NOMO-1 treated with DMSO at 0.1 percent for 48 hours (cell line): Measurements from ENCODE around the gene MICOS13.

Experiments
- DNase-seq: peaks from one replicate; lab custom pipeline; 2025; ENCODE audit not compliant: unreplicated experiment; lab: John Stamatoyannopoulos, UW

The MICOS13 gene

GRCh38 chr19:5669212-5669611, 11.1 kb downstream of the MICOS13 start:
- no peak for DNase-seq

GRCh38 chr19:5667751-5668271, 12.5 kb downstream of the MICOS13 start:
- DNase-seq: no peak

DNA sequence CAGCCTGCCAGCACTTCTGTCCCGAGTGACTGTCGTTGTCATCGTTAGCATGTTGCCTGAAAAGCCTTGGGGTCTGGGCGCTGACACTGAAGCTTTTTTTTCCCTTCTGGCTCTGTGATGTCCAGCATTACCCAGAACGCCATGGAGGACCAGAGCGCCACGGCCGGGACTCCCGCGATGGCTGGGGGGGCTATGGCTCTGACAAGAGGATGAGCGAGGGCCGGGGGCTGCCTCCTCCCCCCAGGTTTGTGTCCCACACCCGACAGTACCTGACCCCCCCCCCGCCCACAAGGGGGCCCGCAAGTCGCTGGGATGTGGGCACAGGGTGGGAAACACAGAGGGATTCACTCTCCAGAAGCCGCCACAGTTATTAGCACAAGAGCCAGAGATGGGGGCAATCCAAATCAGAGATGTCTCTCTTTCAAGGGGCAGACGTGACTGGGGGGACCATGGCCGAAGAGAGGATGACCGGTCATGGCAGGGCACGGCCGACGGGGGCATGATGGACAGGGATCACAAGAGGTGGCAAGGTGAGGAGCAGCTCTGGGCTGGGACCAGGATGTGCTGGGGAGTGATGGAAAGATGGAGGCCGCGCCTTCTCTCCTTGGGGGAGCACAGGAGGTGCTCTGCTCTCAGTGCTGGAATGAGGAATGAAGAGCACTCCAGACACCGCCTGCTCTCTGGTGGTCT, 13.2 kb downstream of the MICOS13 start:
- no peak for DNase-seq

DNA sequence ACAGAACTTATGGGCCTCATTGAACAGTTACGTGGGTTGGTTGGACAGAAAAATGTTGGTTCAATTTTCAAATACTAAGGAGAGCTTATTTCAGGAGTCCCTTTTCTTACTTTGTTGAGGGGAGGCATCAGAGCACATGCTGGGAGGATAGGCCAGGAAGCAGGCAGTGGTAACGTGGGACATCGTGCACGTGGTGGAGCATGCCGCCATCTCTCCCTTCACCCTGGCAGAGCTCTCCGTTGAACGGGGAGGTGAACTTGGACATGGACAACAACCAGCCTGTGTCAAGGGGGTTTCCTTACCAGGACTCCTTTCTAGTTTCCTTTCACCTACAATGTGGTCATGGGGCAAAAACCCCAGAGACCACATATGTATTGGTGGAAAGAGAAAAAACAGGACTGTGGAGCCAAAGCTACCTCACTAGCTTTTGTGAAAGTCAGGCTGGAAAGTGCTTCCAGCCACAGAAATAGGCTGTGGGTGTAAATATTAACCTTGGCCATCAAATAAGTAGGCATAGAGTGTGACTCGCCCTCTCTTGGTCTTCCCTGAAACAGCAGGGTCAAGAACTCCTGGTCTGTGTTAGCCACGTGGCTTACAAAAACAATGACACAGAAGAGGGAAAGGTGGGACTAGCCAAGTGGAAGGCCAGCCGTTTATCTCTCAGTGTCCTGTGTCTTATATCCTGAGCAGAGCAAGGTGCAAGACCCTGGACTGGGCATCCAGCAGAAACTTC, 14.4 kb downstream of the MICOS13 start:
- no peak for DNase-seq

- DNase-seq: no peak
These were observed 15.8 kb downstream of the MICOS13 start for GRCh38 chr19:5664515-5664914.

DNA sequence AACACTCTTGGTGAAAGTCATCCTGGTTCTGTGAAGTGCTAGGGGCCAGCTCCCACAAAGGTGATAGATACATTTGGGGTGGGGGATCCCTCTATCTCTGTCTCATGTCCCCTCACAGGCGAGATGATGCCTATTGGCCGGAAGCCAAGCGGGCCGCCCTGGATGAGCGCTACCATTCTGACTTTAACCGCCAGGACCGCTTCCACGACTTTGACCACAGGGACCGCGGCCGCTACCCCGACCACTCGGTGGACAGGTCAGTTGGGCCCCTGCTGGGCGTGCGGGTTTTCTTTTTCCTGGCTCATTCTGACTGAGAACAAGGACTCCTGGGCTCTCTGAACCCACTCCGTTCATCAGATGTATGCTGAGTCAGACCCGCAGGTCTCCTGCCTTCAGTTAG, 16.4 kb downstream of the MICOS13 start:
- DNase-seq: no peak

DNA sequence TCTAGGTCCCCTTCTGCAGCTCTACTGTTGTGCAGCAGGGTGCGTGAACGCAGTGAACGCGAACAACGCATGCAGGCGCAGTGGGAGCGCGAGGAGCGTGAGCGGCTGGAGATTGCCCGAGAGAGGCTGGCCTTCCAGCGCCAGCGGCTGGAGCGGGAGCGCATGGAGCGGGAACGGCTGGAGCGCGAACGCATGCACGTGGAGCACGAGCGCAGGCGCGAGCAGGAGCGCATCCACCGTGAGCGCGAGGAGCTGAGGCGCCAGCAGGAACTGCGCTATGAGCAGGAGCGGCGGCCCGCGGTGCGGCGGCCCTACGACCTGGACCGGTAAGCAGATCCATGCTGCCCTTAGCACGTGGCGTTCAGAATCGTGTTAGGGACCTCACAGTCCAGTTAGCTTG, 18.8 kb downstream of the MICOS13 start:
- DNase-seq: no peak

DNA sequence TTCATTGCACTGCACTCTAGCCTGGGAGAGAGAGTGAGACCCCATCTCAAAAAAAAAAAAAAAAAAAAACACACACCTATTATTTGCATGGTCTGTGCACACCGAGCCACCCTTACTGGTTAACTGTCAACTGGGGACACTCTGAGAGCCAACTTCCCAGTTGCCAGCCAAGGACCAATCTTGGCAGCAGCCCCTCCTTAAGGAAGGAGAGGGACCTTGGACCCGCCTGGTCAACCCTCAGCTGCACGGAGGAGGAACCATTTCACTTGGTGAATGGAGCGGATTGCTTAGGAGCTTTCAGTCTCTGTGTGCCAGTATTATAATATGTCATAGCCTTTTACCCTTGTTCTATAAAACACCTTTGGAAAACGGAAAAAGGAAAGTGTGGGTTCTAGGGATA, 24.9 kb downstream of the MICOS13 start:
- no peak for DNase-seq

GRCh38 chr19:5654931-5655330, 25.4 kb downstream of the MICOS13 start:
- no peak for DNase-seq

DNA sequence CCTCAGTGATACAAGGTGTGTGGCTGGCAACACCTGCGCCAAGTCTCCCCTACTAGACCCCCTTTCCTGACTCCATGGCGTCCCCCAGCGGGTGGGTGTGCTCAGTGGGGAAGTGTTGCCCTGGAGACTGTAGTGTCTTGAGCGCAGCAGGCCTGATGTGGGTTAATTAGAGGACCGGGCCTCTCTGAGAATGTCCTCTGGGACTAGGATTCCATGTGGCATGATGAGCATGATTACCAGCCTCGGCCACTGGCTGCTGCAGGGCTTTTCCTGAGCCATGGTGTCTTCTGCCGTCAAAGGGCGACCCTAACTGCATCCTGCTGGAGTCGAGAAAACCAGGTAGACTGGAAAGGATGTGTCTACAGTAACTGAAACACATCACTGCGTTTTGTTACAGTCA, 28.1 kb downstream of the MICOS13 start:
- no peak for DNase-seq

DNA sequence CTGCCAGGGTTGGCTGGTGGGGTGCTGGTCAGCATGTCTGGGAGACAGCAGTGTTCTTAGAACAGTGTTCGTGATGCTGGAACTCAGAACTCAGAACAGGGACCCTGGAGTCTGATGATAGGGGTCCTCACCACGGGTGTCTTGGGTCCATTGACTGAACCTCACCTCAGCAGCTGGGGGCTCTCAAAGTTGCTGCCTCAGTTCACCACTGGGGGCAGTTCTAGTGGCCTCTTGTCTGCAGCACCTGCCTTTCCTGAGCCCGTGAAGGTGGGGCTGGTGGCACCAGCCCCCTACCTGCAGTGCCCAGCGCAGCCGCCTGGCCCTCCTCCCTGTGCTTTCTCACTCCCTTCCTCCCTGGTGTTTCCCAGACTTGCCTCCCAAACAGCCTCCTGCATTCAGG, 29.0 kb downstream of the MICOS13 start:
- no peak for DNase-seq

DNA sequence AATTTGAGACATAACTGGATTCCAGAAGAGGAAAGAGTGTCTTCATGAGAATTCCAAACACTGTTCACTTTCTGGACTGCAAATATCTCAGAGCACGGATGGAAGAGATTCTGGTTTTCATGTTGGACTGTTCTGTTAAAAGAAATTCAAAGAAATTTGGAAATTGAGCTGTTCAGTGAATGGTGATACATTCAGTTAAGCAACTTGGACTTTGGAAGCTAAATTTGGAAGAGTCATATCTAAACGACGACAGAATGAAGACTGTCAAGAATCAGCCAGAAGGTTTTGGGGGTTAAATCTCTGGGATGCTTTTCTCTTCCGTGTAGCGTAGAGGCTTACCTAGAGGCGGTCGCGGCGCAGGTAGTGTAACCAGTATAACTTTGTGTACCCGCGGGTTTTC, 31.9 kb downstream of the MICOS13 start:
- no peak for DNase-seq

GRCh38 chr19:5646703-5647102, 33.6 kb downstream of the MICOS13 start:
- no peak for DNase-seq

GRCh38 chr19:5645409-5645808, 34.9 kb downstream of the MICOS13 start:
- DNase-seq: no peak

DNA sequence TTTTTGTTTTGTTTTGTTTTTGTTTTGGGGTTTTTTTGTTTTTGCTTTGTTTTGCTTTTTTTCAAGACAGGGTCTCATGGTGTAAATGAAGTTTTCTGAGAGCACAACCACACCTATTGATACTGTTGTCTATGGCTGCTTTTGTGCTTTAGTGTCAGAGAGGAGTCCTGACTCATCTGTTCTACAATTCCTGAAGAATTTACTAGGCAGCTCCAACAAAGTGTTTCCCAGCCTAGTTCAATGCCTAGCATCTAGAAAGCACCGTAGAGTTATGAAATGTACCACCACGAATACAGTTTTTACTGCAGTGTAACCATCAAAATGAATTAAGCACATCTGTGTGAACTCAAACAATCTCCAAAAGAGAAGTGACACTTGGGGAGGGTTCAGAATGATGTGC, 36.3 kb downstream of the MICOS13 start:
- DNase-seq: no peak

DNA sequence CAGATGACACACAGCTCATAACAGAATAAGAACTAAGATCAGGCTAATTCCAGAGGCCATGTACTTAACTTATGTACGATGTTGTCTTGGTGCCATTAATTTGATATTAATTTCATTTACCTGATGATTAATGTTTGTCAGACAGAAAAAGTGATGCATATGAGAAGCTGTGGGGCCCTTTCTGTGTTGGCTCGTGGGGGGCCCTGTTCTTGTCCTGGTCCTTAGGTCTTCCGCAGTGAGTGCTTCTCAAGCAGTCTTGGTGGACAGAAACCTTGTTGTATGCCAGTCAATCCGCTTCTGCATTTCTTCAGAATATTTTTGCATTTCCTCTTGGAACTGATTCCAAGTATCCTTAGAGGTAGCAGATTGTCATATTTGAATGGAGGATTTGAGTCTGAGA, 37.3 kb downstream of the MICOS13 start:
- DNase-seq: no peak

DNA sequence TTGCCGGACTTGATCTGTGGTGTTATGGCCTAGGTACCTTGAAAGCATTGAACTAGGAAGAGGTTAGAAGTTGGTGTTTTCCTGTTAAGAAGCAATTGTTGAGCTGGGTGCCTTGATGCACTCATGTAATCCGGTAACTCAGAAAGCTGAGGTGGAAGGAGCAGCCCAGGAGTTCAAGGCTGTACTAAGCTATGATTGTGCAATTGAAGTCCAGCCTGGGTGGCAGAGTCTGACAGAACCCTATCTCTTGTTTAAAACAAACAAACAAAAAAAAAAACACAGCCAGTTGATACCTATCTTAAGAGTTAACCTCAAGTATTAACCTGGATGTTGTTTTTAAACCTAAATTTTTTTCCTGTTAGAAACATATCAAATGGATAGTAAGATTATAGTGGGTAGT, 38.1 kb downstream of the MICOS13 start:
- DNase-seq: no peak

GRCh38 chr19:5641171-5641570, 39.1 kb downstream of the MICOS13 start:
- no peak for DNase-seq

GRCh38 chr19:5637971-5638370, 42.3 kb downstream of the MICOS13 start:
- DNase-seq: peak; percentile 55

GRCh38 chr19:5635427-5635826, 44.9 kb downstream of the MICOS13 start:
- DNase-seq: no peak

- DNase-seq: no peak
These were observed 47.7 kb downstream of the MICOS13 start for GRCh38 chr19:5632657-5633056.

DNA sequence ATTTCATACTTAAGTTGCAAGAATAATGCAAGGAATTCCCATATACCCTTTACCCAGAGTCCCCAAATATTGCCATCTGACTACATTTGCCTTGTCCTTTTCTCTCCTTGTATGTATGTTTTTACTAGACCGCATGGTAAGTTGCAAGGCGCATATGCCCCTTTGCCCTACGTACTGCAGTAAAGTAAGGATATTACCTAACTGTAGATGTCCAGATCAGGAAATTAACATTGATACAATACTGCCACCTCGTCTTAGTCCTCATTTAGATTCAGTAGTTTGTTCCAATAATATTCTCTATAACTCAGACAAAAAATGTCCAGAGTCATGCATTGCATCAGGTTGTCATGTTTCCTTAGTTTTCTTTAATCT, 48.1 kb downstream of the MICOS13 start:
- no peak for DNase-seq
